Calu3 (cell line): Measurements from ENCODE around the gene RAPGEF5. TPM values are rescaled to one million over a fixed set of nuclear protein-coding genes. Genes with fewer than 3 reads are reported as not detected.

Experiments used
- BruUV-seq: library from RNA; stranded (reverse); fragments of 400-500 nt; replicated peaks from 2 replicates; lab custom pipeline; 2021; lab: Mats Ljungman, UMichigan
- CTCF ChIA-PET: fragments of 300-600 bp; sonication (Branson Sonifier 250); formaldehyde crosslinking; loops from one replicate; lab custom pipeline; 2022; ENCODE audit warnings: antibody characterized with exemption; lab: Charles Lee
- DNase-seq: peaks from one replicate; pipeline ENCODE4 v3.0.0; 2022
- H3K27ac Mint-ChIP-seq: one replicate; pipeline ENCODE4 v1.8.0; 2022; ENCODE audit warnings: mixed read lengths; ENCODE audit not compliant: unreplicated experiment
- H3K27me3 Mint-ChIP-seq: one replicate; pipeline ENCODE4 v1.8.0; 2022; ENCODE audit warnings: mixed read lengths; ENCODE audit not compliant: unreplicated experiment
- H3K36me3 Mint-ChIP-seq: one replicate; pipeline ENCODE4 v1.8.0; 2022; ENCODE audit warnings: mild to moderate bottlenecking, moderate library complexity, mixed read lengths; ENCODE audit not compliant: insufficient read depth, unreplicated experiment
- H3K4me1 Mint-ChIP-seq: one replicate; pipeline ENCODE4 v1.8.0; 2022; ENCODE audit warnings: mild to moderate bottlenecking, low read depth, mixed read lengths; ENCODE audit not compliant: unreplicated experiment
- H3K4me3 Mint-ChIP-seq: one replicate; pipeline ENCODE4 v1.8.0; 2022; ENCODE audit warnings: mild to moderate bottlenecking, low read depth, moderate library complexity, mixed read lengths; ENCODE audit not compliant: unreplicated experiment
- H3K9me3 Mint-ChIP-seq: one replicate; pipeline ENCODE4 v1.8.0; 2022; ENCODE audit warnings: low read depth, mixed read lengths; ENCODE audit not compliant: unreplicated experiment
- CTCF ChIP-seq: fragments of 200-600 bp; IDR thresholded peaks from one replicate; pipeline ENCODE4 v1.8.0; 2022; ENCODE audit warnings: antibody characterized with exemption; ENCODE audit not compliant: unreplicated experiment
- intact Hi-C: fragments of 100-400 bp; cut with micrococcal nuclease; formaldehyde crosslinking; loops from one replicate; pipeline ENCODE4 v1.10.0; 2022; ENCODE audit not compliant: unreplicated experiment
- total RNA-seq: library from RNA; stranded (reverse); gene quantifications from 2 replicates; pipeline ENCODE4 v1.2.3, GENCODE V29; 2022

Gene RAPGEF5
- total RNA-seq, 1 experiment from 2014 or later, result 108 TPM

GRCh38 chr7:22074897-22075296 lies 282.1 kb downstream of the RAPGEF5 start:
- Mint-ChIP-seq H3K36me3 (no peaks in the 10 kb centered on the region), H3K4me3 (no peak overlapping the region), H3K27ac (no peak overlapping the region), H3K9me3 (peaks cover 2% of the 10 kb centered on the region), H3K27me3 (peaks cover 85% of the 10 kb centered on the region), H3K4me1 (no peaks in the 10 kb centered on the region)
- CTCF ChIA-PET, result no interaction called here
- DNase-seq, result no peak
- TF ChIP-seq CTCF, result no peak
- intact Hi-C loops, result no loop called here
- no TSS peak for BruUV-seq

Other genes with a start within 250 kb of the RAPGEF5 start
- gene STEAP1B, start 143.0 kb upstream of the RAPGEF5 start, total RNA-seq, result 2.6 and 4.4 TPM in 2 replicates